Colonic mucosa (tissue), 4 donors: ENCODE results near the gene SIAH2. TPM values are rescaled to one million over a fixed set of nuclear protein-coding genes. Genes with fewer than 3 reads are reported as not detected.

ENCODE experiments used
- DNase-seq: peaks from one replicate; pipeline ENCODE4 v3.0.0-alpha.2; 2020
- H3K27ac ChIP-seq: fragments of 200-600 bp; one replicate; pipeline ENCODE4 v1.8.0; 2021
- H3K27me3 ChIP-seq: fragments of 200-600 bp; one replicate; pipeline ENCODE4 v1.8.0; 2021
- H3K36me3 ChIP-seq: fragments of 200-600 bp; one replicate; pipeline ENCODE4 v1.8.0; 2021
- H3K4me1 ChIP-seq: fragments of 200-600 bp; one replicate; pipeline ENCODE4 v1.8.0; 2021; ENCODE audit warnings: mild to moderate bottlenecking
- H3K4me3 ChIP-seq: fragments of 200-600 bp; one replicate; pipeline ENCODE4 v1.8.0; 2021
- H3K9ac ChIP-seq, 2 donors: one replicate each; pipeline ENCODE4 v1.7.0; 2013; ENCODE audit warnings: control low read depth in 2 of 2, low read depth in 2 of 2, low read length in 2 of 2
- H3K9me3 ChIP-seq: fragments of 200-600 bp; one replicate; pipeline ENCODE4 v1.8.0; 2021
- CTCF ChIP-seq: fragments of 200-600 bp; IDR thresholded peaks from one replicate; pipeline ENCODE4 v1.8.0; 2022; ENCODE audit warnings: antibody characterized with exemption, mild to moderate bottlenecking
- intact Hi-C: fragments of 100-400 bp; cut with DNase I; formaldehyde crosslinking; loops from one replicate; pipeline ENCODE4 v1.14.1; 2022
- total RNA-seq, 2 donors: library from RNA; stranded (reverse); fragmentation: NEBNext Ultra II Directional in 1 of 2; extraction: Animal tissue kit (Norgen Biotek cat#: 25700) in 1 of 2; gene quantifications; one replicate each; pipeline ENCODE4 v1.2.1, GENCODE V29; 2021
- donor health status: healthy.
- donor health status: DM: no; HTN: no; CAD: no.
- donor health status: DM: no; HTN: no; CAD: no.

Gene SIAH2
- total RNA-seq, 2 donors from 2014 or later, result 27.9 to 33.8 TPM

GRCh38 chr3:150783920-150784746, 21.2 kb upstream of the SIAH2 start:
- no peak for TF ChIP-seq CTCF
- no peaks in the 10 kb centered on the region for H3K36me3 ChIP-seq
- H3K27me3 ChIP-seq, result no peaks in the 10 kb centered on the region
- H3K4me1 ChIP-seq, result no peaks in the 10 kb centered on the region
- DNase-seq, result no peak
- intact Hi-C loops, result no loop called here
- H3K27ac ChIP-seq, result no peak overlapping the region
- no peaks in the 10 kb centered on the region for H3K9me3 ChIP-seq
- H3K9ac ChIP-seq, result no peak overlapping the region
- no peak overlapping the region for H3K4me3 ChIP-seq

GRCh38 chr3:150783316-150783715, 20.3 kb upstream of the SIAH2 start:
- H3K4me1 ChIP-seq, result no peaks in the 10 kb centered on the region
- no peak overlapping the region for H3K27ac ChIP-seq
- H3K4me3 ChIP-seq, result no peak overlapping the region
- H3K27me3 ChIP-seq, result no peaks in the 10 kb centered on the region
- H3K9ac ChIP-seq, result no peak overlapping the region
- DNase-seq, result no peak
- H3K36me3 ChIP-seq, result no peaks in the 10 kb centered on the region
- intact Hi-C loops, result no loop called here
- no peaks in the 10 kb centered on the region for H3K9me3 ChIP-seq
- TF ChIP-seq CTCF, result no peak

- H3K9ac ChIP-seq, result no peak overlapping the region
- no peaks in the 10 kb centered on the region for H3K9me3 ChIP-seq
- H3K27ac ChIP-seq, result no peak overlapping the region
- no peak for TF ChIP-seq CTCF
- no peak for DNase-seq
- H3K4me1 ChIP-seq, result no peaks in the 10 kb centered on the region
- no peaks in the 10 kb centered on the region for H3K27me3 ChIP-seq
- intact Hi-C loops, result no loop called here
- no peaks in the 10 kb centered on the region for H3K36me3 ChIP-seq
- no peak overlapping the region for H3K4me3 ChIP-seq
Measured at GRCh38 chr3:150779402-150779858, 16.5 kb upstream of the SIAH2 start.

GRCh38 chr3:150778793-150779401, 15.9 kb upstream of the SIAH2 start:
- no peaks in the 10 kb centered on the region for H3K27me3 ChIP-seq
- H3K9me3 ChIP-seq, result no peaks in the 10 kb centered on the region
- no peak for DNase-seq
- no peak overlapping the region for H3K4me3 ChIP-seq
- no peak overlapping the region for H3K27ac ChIP-seq
- H3K36me3 ChIP-seq, result no peaks in the 10 kb centered on the region
- no peak overlapping the region for H3K9ac ChIP-seq
- no peak for TF ChIP-seq CTCF
- intact Hi-C loops, result no loop called here
- H3K4me1 ChIP-seq, result no peaks in the 10 kb centered on the region

- Histone ChIP-seq H3K9ac (no peak overlapping the region), H3K4me3 (no peak overlapping the region), H3K9me3 (no peaks in the 10 kb centered on the region), H3K27me3 (no peaks in the 10 kb centered on the region), H3K4me1 (no peaks in the 10 kb centered on the region), H3K36me3 (no peaks in the 10 kb centered on the region), H3K27ac (no peak overlapping the region)
- intact Hi-C loops, result no loop called here
- DNase-seq, result no peak
- no peak for TF ChIP-seq CTCF
Measured at GRCh38 chr3:150775001-150775599, 12.1 kb upstream of the SIAH2 start.
